ENCODE results near the gene KLF3. TPM values are rescaled to one million over a fixed set of nuclear protein-coding genes. Genes with fewer than 3 reads are reported as not detected.

KLF3 gene
- total and polyA plus RNA-seq, 4 donors, result 14.7 to 53.6 (median 39.2) TPM

DNA sequence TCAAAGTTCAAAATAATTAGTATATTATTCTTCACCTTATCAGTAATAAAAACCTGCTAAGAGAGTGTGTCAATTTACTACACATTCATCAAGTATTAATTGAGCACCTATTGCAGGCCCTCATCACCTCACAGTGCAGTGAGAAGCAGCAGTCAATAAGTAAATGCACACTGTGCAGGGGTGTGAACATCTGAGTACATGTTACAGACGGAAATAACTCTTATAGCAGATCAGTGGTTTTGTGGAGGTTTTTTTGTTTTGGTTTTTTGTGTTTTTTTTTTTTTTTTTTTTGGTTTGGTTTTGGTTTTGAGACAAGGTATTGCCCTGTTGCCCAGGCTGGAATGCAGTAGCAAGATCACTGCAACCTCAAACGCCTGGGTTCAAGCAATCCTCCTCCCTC, 20.3 kb downstream of the KLF3 start:
- DNase-seq (no peak), ATAC-seq (ENCODE audit: insufficient read depth, low FRiP score) (no peak)
- peaks cover 15 to 29% (median 24%) of the 10 kb centered on the region in 4 donors for H3K36me3 ChIP-seq (ENCODE audit: control insufficient read depth in 4 of 4, insufficient read depth in 4 of 4, low read length in 4 of 4)
- no peak overlapping the region for H3K4me3 ChIP-seq
- H3K4me1 ChIP-seq (ENCODE audit: control insufficient read depth in 5 of 5, insufficient read depth in 5 of 5, low read length in 5 of 5), result peaks cover 3 to 34% (median 21%) of the 10 kb centered on the region in 5 donors
- no peaks in the 10 kb centered on the region for H3K9me3 ChIP-seq (ENCODE audit: control insufficient read depth in 4 of 4, insufficient read depth in 3 of 4, low read length in 3 of 4)
- H3K27me3 ChIP-seq (ENCODE audit: control insufficient read depth in 3 of 3, insufficient read depth in 3 of 3, low read length in 2 of 3), result no peaks in the 10 kb centered on the region
- H3K9ac ChIP-seq (ENCODE audit: insufficient read depth in 1 of 2, low read length in 2 of 2), result no peak overlapping the region
- no peak for TF ChIP-seq CTCF (IDR thresholded peaks at IDR 0.05; ENCODE audit: control extremely low read depth, extremely low read depth)
- H3K27ac ChIP-seq (ENCODE audit: low read depth in 1 of 2, low read length in 1 of 2), result no peak overlapping the region
- 75 to 84% methylated on average over 2 of the region's 2 CpGs for WGBS, 2 donors

GRCh38 chr4:38684951-38685844, 21.2 kb downstream of the KLF3 start:
- Histone ChIP-seq H3K9me3 (ENCODE audit: control insufficient read depth in 4 of 4, insufficient read depth in 3 of 4, low read length in 3 of 4) (no peaks in the 10 kb centered on the region), H3K4me1 (ENCODE audit: control insufficient read depth in 5 of 5, insufficient read depth in 5 of 5, low read length in 5 of 5) (peaks cover 3 to 34% (median 21%) of the 10 kb centered on the region in 5 donors), H3K27me3 (ENCODE audit: control insufficient read depth in 3 of 3, insufficient read depth in 3 of 3, low read length in 2 of 3) (no peaks in the 10 kb centered on the region), H3K36me3 (ENCODE audit: control insufficient read depth in 4 of 4, insufficient read depth in 4 of 4, low read length in 4 of 4) (peaks cover 24 to 35% (median 31%) of the 10 kb centered on the region in 4 donors), H3K27ac (ENCODE audit: low read depth in 1 of 2, low read length in 1 of 2) (no peak overlapping the region), H3K4me3 (no peak overlapping the region), H3K9ac (ENCODE audit: insufficient read depth in 1 of 2, low read length in 2 of 2) (no peak overlapping the region)
- 80 to 86% methylated on average over 8 of the region's 8 CpGs for WGBS, 2 donors
- ATAC-seq (ENCODE audit: insufficient read depth, low FRiP score), result no peak
- no peak for TF ChIP-seq CTCF (IDR thresholded peaks at IDR 0.05; ENCODE audit: control extremely low read depth, extremely low read depth)
- peak in 2 of 3 donors; percentile 33 to 53 for DNase-seq

- Histone ChIP-seq H3K4me1 (ENCODE audit: control insufficient read depth in 5 of 5, insufficient read depth in 5 of 5, low read length in 5 of 5) (peaks cover 3 to 31% (median 20%) of the 10 kb centered on the region in 5 donors), H3K27ac (ENCODE audit: low read depth in 1 of 2, low read length in 1 of 2) (no peak overlapping the region), H3K9ac (ENCODE audit: insufficient read depth in 1 of 2, low read length in 2 of 2) (no peak overlapping the region), H3K9me3 (ENCODE audit: control insufficient read depth in 4 of 4, insufficient read depth in 3 of 4, low read length in 3 of 4) (no peaks in the 10 kb centered on the region), H3K36me3 (ENCODE audit: control insufficient read depth in 4 of 4, insufficient read depth in 4 of 4, low read length in 4 of 4) (peaks cover 27 to 40% (median 30%) of the 10 kb centered on the region in 4 donors), H3K4me3 (no peak overlapping the region), H3K27me3 (ENCODE audit: control insufficient read depth in 3 of 3, insufficient read depth in 3 of 3, low read length in 2 of 3) (no peaks in the 10 kb centered on the region)
- TF ChIP-seq CTCF (IDR thresholded peaks at IDR 0.05; ENCODE audit: control extremely low read depth, extremely low read depth), result no peak
- ATAC-seq (ENCODE audit: insufficient read depth, low FRiP score) (no peak), DNase-seq (no peak)
- 66 to 82% methylated on average over 3 of the region's 3 CpGs for WGBS, 2 donors
Observed at GRCh38 chr4:38686682-38687081, 22.7 kb downstream of the KLF3 start.

All from lung (tissue), 12 donors.